Activated T-cell treated with anti-CD3 and anti-CD28 coated beads, Interleukin-2, amount 50 U/mL, for 48 hours (primary cell): Measurements from ENCODE around the gene ATXN7L2.

Experiments used
- DNase-seq, 2 experiments: peaks; one replicate each; pipeline ENCODE4 v3.0.0-alpha.2; 2020

ATXN7L2 gene

DNA sequence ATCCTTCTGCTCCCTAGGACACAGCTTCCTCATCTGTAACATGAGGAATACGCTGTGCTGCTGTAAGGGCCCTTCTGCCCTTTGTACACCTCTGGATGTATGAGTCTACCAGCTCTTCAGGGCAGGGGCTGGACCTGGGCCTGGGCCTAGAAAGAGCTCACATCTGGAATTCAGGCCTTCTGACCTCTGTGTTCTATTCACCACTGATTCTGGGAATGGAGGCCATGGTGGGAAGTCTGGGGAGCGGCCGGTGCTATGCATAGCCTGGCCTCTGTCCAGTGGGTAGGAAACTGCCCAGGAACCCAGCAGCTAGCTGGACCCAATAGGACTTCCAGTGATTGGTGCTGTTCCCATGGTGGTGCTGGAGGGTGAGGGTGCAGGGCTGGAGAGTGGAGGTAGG lies 45.0 kb downstream of the ATXN7L2 start:
- no peak for DNase-seq

DNA sequence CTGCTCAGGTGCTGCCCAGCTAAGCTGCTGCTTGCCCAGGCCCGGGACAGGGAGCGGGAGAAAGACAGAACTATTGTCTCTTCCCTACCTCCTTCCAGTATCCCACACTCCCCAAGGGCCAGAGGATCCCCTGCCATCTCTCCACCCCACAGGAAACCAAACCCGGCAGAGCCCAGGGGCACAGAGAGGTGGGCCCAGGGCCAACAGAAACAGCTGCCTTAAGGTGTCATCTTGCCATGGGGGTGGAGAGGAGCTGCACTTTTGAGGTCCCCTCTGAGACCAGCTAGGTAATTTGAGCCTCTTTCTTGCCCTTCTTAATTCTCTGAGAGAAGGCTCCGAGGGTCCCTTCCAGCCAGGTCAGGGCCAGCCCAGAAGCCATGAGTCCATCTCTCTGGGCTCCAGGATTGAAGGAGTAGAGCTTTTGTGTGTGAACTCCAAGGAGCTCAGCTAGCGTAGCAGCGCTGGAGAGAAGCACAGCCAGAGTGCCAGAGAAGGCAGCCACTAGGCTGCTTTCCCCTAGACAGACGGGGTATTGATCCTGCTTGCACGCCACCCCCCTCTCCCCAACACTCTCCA lies 46.3 kb downstream of the ATXN7L2 start:
- peak in 1 of 2 experiments; percentile 16 for DNase-seq

DNA sequence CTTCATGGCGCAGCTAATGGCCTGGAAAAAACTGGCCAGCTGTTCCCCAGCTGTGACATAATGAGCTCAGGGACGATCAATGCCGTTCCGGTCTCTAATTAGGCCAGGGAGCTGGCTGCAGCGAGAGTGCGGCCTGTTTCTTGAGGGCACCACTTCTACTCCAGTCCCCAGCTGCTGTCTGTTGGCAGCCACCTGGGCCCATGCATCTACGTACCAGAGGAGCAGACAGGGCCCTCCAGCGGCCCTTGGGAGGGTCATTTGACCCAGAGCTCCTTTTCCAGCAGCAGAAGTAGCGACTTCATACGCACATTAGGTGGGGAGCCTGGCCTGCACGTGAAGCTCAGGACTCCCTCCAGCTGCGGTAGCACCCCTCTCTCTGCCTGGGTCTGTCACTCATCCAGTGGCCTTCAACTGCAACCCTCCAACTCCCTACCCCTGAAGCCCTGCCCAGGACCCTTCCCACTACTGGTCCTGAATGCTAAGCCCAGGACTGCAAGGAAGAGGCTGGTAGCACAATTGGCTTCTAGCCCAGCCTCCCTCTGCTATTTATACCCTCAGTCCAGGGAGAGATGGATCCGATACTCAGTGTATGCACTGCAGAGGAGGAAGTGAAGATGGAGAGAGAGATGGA lies 46.9 kb downstream of the ATXN7L2 start:
- DNase-seq: peak in 1 of 2 experiments; percentile 19

DNA sequence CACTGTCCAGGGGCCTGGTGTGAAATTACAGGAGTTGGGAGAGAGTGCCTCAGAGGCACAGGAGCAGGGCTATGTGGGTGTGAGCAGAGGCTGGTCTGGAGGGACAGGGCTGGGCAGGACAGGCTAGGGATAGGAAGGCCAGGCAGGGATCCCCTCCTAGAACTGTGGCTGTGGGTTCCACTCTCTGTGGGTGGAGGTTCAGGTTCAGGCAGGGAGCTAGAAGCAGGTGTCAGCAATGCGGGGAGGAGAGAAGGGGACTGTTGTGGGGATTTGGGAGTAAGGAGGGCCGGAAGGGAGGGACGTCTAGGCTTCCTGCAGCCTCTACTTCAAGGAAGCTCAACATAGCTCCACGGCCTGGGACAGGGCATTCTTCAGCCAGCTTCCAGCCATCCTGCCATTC lies 47.7 kb downstream of the ATXN7L2 start:
- no peak for DNase-seq

DNA sequence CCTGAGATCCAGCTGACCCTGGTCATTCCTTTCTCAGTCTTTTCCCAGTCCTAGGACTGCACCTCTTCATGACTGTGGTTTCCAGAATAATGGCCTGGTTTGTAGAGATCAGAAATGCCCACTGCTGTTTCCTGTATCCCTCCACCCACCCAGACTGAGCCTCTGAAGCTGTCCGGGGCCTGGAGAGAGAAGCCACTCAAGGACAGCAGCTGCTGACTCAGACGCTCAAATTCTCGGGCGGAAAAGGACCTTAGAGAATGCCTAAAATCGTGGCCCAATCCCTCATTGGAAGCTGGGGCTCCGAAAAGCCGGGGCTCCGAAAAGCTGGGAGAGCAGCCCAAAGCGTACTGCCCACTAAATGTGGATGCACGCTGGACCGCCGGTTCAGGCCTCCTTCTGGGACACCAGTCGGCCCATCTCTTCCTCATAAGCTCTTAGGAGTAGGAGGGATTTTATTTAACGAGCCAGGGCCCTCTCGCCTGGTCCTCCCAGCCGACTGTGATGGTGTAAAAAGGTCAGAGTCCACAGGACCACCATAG lies 48.2 kb downstream of the ATXN7L2 start:
- DNase-seq: no peak

DNA sequence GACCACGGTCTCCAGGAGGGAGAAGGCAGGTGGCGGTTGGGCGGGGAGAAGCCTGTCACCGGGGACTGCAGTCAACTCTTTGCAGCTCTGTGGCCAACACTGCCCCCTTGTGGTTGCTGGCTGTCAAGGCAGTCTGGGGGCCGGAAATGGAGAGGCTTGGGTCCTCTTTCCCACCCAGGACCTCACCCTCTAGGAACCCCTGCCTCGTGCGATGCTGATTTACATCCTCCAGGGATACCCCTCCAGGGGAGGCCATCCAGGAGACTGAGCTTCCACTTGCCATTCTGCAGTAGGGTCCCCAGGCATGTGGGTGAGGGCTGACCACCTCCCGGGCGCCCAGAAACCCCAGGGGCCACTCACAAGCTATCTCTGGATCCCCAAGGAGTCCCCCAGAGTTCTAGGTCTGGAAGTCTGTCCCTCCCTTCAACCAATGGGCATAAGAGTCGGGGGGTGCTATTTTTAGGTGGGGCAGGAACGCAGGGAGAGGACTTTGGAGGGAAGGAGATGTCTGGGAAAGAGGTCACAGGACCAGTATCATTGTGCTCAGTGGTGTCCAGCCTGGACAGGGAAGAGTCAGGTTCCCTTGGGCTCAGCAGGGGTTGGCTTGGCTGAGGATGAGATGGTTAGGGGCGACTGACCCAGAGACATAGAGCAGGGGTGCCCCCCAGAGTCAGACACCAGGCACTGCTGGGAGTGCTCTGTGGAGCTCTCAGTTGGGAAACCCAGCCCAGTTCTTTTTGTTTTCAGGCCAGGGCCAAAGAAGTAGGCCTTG lies 48.8 kb downstream of the ATXN7L2 start:
- peak; percentile 96 to 98 for DNase-seq

DNA sequence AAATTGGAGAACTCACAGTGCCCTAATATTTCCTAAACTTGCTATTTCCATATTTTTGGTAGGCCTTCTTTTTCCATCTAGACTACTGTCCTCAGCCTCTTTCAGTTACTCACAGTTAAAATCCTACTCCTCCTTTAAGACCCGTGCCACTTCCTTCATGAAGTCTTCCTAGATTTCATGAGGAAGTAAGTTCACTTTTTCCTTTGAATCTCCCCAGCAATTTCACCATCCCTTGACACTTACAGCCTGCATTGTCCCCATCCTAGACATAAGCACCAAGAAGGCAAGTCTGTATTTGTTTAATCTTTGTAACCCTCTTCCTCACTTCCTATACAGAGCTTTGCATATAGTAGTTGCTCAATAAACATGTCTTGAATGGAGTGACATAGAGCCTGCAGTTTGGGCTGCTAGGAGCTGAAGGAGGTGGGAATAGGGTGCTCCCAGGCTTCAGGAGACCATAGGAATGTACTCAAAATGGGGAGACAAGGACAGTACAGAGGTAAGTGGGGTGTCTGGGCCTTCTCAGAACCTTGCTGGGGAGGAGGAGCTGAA lies 50.7 kb downstream of the ATXN7L2 start:
- DNase-seq: peak in 1 of 2 experiments; percentile 12

DNA sequence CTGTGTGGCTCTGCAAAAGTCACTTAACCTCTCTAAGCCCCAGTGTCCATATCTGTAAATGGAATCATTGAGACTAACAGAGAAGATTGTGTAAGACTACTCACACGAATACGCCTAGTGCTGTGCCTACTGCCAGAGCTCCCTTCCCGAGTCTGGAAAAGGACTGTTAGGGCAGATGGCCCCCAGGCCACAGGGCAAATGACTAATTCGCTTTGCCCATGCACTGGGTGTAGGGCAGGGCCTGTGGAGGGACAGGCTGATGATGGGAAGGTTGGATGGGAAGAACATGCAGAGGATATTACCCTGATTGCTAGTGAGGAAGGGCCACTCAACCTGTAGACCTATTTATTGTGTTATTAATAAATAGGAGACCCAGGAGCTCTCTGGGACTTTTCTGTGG lies 51.8 kb downstream of the ATXN7L2 start:
- peak in 1 of 2 experiments; percentile 12 for DNase-seq

DNA sequence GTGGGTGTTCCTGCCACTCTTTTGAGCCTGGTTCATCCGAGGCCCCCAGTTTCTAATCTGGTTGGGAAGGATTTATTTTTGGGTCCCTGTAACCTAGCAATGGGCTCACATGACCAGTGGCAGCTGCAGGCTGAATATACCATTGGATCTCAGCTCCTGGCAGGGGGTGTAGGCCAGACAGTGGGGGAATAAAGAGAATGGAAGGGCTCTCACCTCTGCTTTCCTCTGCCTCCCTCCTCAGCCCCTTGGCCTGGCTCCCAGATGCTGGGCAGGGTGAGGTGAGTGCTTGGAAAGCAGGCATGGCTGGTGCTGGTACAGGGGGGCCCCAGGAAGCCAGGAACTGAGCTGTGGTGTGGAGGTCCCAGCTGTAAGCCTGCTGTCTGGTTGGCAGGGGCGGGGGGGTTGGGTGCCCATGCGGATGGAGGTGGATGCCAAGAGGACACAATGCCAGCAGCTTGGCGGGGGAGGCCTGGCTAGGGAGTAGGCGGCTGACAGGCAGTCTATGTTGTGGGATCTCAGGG lies 52.3 kb downstream of the ATXN7L2 start:
- no peak for DNase-seq

DNA sequence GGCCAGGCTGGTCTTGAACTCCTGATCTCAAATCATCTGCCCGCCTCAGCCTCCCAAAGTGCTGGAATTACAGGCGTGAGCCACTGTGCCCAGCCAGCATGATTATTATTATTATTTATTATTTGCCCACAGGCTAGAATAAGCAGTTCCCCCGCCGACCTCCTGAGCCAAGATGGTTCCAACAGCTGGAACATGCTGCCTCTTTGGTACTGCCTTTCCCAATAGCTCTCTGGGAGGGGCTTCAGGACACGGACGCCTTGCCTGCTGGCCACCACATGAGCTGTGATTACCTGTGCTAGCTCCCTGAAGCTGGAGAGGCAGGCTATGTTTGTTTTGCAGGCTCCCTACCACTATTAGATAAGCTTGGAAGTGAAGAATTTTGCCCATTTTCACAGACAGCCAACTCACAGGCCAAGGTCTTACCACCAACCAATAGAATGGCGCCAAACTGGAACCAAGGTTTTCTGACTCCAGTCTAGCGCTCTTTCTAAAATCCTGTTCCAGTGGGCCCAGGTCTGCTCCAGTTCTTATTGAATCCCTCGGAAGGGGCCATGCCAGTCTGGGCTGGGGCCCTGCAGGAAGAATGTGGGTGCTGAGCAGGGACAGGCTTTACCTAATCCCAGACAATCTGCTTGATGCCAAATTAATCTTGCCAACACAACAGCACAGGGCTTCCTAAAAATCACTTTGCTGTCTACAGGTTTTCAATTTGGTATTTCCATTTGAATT lies 53.9 kb downstream of the ATXN7L2 start:
- peak in 1 of 2 experiments; percentile 10 for DNase-seq

DNA sequence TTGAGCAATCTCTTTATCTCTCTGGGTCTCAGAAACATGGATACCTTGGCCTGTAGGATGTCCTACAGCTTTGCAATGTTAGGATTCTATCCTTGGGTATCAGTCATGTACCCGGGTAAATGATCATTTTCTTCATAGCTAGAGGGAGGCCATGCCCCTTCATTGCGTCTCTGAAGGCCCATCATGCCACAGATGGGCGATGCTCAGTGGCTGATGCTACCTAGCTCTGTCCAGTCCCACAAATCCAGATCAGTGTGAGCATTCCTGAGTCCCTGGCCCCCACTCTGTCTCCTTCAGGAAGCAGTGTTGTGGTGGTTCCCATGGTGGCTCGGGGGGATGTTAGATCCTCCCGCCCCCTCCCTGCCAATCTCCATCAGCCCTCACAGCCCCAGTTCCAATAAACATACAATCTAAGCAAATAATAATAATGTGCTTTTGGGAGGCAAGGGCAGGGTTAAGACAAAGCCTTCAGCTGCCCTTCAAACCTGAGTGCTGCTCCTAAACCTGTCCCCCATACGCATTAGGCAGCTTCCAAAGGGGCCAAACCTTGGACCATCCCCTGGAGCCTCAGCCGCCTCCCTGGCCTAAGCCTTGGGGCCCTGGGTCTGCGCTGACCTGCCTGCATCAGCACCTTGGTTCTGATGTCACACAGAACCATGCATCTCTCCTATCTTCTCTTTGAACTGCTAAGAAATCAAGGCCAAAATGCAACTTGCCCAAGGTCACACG lies 55.3 kb downstream of the ATXN7L2 start:
- DNase-seq: no peak

DNA sequence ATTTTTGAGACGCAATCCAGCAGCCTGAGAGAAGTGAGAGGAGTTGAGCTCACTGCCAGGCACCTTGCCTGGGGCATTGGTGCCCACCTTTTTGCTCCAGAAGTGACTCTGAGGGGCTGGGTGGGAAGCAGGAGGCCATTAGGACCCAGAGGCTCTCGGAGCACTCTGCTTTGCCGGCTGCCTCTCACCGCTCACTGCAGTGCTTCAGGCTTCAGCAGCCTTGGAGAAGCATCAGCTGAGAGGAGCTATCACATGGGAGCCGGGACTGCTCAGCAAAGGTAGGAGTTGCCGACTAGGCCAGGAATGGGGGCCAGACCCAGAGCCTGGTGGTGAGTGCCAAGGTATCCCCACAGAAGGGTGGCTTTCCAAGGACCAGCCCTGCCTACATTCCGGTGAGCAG lies 56.0 kb downstream of the ATXN7L2 start, which contains the start of gene GPR61:
Gene GPR61 (plus strand): TSS at position 197 of the 400 bp plus-strand sequence. CDS start 3,151 bp downstream, outside the sequence.
- no peak for DNase-seq

DNA sequence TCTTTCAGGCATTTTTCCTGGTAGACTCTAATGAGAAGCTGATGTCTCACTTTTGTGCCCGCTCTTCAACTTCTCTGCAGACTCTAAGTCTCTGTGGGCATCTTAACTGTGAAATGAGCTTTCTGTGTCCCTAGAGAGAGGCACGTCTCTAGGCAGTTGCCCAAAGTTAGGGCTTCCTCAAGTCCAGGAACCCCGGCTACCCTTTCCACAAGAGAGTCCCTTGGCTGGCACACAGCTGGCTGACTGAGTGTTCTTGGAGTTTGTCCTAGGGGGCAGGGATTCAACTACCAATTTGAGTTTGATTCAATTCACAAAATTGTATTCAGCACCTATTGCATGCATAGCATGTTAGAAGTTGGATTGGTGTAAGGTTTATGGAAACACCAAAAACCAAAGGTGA lies 57.4 kb downstream of the ATXN7L2 start:
- no peak for DNase-seq
